Skeletal muscle tissue (tissue), 4 donors: ENCODE measurements around the gene SMAP2. TPM values are rescaled to one million over a fixed set of nuclear protein-coding genes. Genes with fewer than 3 reads are reported as not detected.

Experiments
- H3K27ac ChIP-seq: one replicate; pipeline ENCODE4 v1.7.0; 2013; ENCODE audit warnings: mild to moderate bottlenecking, low read depth, low read length, inconsistent platforms
- H3K27me3 ChIP-seq, 3 donors: one replicate each; pipeline ENCODE4 v1.7.0; 2013; ENCODE audit warnings: low read length in 3 of 3; ENCODE audit not compliant: control insufficient read depth in 3 of 3, insufficient read depth in 3 of 3
- H3K36me3 ChIP-seq, 3 donors: one replicate each; pipeline ENCODE4 v1.7.0; 2013; ENCODE audit warnings: low read length in 3 of 3; ENCODE audit not compliant: control insufficient read depth in 3 of 3, insufficient read depth in 3 of 3
- H3K4me1 ChIP-seq, 3 donors: one replicate each; pipeline ENCODE4 v1.7.0; 2013; ENCODE audit warnings: low read length in 3 of 3, mild to moderate bottlenecking in 3 of 3; ENCODE audit not compliant: control insufficient read depth in 3 of 3, insufficient read depth in 3 of 3
- H3K4me3 ChIP-seq, 3 donors: one replicate each; pipeline ENCODE4 v1.7.0; 2013; ENCODE audit warnings: low read length in 3 of 3
- H3K9ac ChIP-seq, 3 donors: one replicate each; pipeline ENCODE4 v1.7.0; 2013; ENCODE audit warnings: low read length in 3 of 3, mild to moderate bottlenecking in 3 of 3, moderate library complexity in 2 of 3, low read depth in 1 of 3
- H3K9me3 ChIP-seq, 3 donors: one replicate each; pipeline ENCODE4 v1.7.0; 2013; ENCODE audit warnings: low read length in 3 of 3; ENCODE audit not compliant: control insufficient read depth in 3 of 3
- total RNA-seq: library from RNA; depleted of rRNA; stranded (reverse); fragments of >200 nt; gene quantifications from one replicate; pipeline ENCODE4 v1.2.3, GENCODE V29; 2014
- donor health status: Osteomylitis.

Gene SMAP2
- total RNA-seq, 1 donor from 2014 or later, result 9.9 TPM

DNA sequence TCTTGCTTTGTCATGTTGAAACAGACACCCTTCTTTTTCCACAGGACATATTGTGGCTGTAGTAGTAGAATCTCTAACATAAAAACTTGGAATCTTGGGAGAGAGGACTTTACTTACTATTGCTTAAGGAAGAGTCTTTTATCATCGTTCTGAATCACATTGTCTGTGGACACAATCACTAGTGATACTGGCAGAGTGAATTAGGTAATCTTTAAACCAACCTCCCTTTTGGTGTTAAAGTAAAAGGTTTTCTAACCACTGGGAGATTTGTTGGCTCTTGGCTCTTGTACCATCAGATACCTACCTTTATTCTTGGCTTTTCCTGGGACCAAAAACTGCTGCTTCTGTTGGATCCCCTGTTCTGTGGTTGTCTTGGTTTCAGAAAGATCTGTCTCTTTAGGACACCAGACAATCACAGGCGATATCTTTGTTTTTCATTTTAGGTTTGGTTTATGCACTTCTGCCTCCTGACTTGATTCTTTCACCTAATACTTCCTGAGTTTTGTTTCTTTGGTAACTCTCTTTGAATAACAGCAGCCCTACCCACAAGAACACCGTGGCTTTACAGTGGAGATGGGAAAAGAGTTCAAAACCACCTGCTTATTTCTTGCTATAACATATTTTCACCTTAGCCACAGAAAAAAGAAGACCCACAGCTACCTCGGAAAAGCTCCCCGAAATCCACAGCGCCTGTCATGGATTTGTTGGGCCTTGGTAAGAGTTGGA, 40.2 kb downstream of the SMAP2 start:
- no peak overlapping the region for H3K9ac ChIP-seq
- H3K4me3 ChIP-seq, result no peak overlapping the region
- peaks cover 17 to 45% (median 34%) of the 10 kb centered on the region in 3 donors for H3K36me3 ChIP-seq
- no peaks in the 10 kb centered on the region for H3K4me1 ChIP-seq
- no peak overlapping the region for H3K27ac ChIP-seq
- no peaks in the 10 kb centered on the region for H3K27me3 ChIP-seq
- no peaks in the 10 kb centered on the region for H3K9me3 ChIP-seq

DNA sequence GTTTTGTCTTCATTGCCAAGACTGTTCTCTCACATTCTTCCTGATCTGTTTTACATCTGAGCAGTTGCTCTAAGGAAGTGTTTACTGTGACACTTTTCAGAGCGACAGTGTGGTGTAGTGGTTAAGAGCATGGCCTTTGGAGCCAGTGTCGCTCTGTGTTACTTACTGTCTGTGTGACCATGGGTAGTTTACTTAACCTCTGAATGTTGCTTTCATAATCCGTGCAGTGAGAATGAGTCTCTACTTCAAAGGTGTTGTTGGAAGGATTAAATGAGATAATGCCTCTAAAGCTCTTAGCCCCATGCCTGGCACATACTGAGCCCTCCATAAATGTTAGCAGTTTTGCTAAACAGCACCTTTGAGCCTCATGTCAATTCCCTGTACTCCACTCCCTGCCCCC, 40.8 kb downstream of the SMAP2 start:
- H3K36me3 ChIP-seq, result peaks cover 17 to 41% (median 31%) of the 10 kb centered on the region in 3 donors
- no peak overlapping the region for H3K27ac ChIP-seq
- H3K27me3 ChIP-seq, result no peaks in the 10 kb centered on the region
- H3K9ac ChIP-seq, result no peak overlapping the region
- H3K4me1 ChIP-seq, result no peaks in the 10 kb centered on the region
- no peak overlapping the region for H3K4me3 ChIP-seq
- no peaks in the 10 kb centered on the region for H3K9me3 ChIP-seq

DNA sequence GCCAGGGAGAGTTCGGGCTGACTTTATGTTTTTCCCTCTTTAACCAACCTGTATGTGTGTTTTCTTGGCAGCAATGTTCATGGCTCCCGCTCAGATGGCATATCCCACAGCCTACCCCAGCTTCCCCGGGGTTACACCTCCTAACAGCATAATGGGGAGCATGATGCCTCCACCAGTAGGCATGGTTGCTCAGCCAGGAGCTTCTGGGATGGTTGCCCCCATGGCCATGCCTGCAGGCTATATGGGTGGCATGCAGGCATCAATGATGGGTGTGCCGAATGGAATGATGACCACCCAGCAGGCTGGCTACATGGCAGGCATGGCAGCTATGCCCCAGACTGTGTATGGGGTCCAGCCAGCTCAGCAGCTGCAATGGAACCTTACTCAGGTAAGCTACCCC, 43.2 kb downstream of the SMAP2 start:
- Histone ChIP-seq H3K27ac (no peak overlapping the region), H3K36me3 (peaks cover 17 to 41% (median 35%) of the 10 kb centered on the region in 3 donors), H3K9me3 (no peaks in the 10 kb centered on the region), H3K27me3 (no peaks in the 10 kb centered on the region), H3K9ac (no peak overlapping the region), H3K4me3 (no peak overlapping the region), H3K4me1 (no peaks in the 10 kb centered on the region)

DNA sequence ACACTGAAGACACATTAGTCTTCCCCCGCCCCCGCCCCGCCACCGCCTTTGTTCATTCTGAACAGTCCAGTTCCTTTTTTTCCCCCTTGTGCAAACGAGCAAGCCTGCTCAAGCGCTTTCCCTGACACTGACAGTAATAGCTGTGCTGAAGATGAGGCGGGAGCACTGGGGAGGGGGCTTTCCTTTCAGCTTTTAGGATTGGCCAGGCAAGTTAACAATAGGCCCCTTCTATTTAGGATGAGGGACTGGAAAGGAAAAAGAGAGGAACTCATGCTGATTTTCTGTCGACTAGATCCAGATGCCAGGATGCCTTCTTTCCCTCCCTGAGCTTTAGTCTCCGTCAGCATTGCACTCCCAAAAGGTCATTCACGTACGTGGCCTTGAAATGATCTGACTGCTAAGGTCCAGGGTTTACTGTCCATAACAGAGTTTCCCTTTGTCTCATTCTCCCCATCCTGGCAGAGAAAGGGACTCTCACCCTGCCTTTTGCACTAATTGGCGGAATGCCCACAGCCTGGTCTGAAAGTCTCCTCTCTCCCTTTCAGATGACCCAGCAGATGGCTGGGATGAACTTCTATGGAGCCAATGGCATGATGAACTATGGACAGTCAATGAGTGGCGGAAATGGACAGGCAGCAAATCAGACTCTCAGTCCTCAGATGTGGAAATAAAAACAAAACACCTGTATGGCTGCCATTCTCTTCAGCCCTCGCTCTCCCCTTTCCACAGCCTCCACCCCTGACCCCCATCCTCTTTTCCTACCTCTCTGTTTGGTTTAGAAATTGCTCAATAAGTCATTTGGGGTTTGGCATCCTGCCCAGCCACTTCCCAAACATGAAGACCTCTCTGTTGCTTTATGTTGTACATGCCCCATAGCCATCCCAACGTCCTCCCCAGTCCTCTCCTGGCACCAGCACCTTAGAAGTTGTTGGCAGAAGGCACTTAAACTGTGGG, 48.2 kb downstream of the SMAP2 start:
- Histone ChIP-seq H3K4me3 (no peak overlapping the region), H3K36me3 (peaks cover 9 to 16% (median 11%) of the 10 kb centered on the region in 3 donors), H3K9ac (no peak overlapping the region), H3K27me3 (no peaks in the 10 kb centered on the region), H3K27ac (no peak overlapping the region), H3K4me1 (peaks cover 10 to 16% (median 12%) of the 10 kb centered on the region in 3 donors), H3K9me3 (no peaks in the 10 kb centered on the region)

DNA sequence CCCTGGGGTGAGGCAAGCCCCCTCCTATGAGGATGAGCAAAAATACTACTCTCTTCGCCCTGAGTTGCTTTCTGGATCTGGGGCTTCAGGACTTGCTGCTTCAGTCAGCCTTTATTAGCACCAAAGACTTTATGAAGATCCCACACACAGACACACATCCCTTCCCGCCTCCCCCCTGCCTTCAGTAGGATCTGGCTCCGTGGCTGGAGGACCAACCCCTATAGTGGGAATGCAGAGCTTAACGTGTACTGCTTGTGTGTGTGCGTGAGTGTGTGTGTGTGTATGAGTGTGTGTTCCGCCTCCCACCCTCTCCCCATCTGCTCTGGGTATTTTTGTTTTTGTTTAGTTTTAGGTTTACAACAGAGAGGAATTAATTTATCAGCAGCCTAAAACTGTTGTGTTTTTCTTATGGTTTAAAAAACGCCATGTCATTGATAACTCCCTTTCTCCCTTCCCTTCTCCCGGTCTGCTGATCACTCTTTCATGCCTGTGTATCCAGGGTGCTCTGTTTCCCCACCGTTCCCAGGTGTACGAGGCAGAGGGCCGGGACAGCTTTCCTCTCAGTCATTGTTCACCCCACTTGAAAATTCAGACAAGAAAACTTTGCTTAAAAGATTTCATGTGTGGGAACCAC, 49.2 kb downstream of the SMAP2 start:
- H3K36me3 ChIP-seq, result peaks cover 1 to 10% (median 3%) of the 10 kb centered on the region in 3 donors
- no peak overlapping the region for H3K27ac ChIP-seq
- no peak overlapping the region for H3K4me3 ChIP-seq
- H3K4me1 ChIP-seq, result peaks cover 10 to 16% (median 12%) of the 10 kb centered on the region in 3 donors
- no peaks in the 10 kb centered on the region for H3K9me3 ChIP-seq
- H3K9ac ChIP-seq, result no peak overlapping the region
- no peaks in the 10 kb centered on the region for H3K27me3 ChIP-seq

DNA sequence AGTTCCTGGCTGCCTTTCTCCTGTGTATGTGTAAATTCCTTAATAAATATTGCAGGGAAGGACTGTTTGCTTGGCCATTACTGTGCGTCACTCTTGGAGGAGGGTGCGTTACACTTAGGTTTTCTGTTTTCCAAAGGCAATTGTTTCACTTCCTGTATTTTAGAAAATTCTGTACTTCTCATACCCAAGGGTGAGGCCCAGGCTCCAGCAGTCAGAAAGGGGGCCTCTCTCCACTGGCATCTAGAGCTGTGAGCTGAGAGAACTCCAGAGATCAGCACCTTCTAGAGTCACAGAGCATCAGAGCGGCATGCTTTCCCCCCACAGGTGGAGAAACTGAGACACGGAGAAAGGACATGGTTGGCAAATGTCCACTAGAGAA, 49.7 kb downstream of the SMAP2 start:
- H3K36me3 ChIP-seq, result peaks cover 0 to 10% (median 3%) of the 10 kb centered on the region in 3 donors
- H3K27me3 ChIP-seq, result no peaks in the 10 kb centered on the region
- H3K9me3 ChIP-seq, result no peaks in the 10 kb centered on the region

DNA sequence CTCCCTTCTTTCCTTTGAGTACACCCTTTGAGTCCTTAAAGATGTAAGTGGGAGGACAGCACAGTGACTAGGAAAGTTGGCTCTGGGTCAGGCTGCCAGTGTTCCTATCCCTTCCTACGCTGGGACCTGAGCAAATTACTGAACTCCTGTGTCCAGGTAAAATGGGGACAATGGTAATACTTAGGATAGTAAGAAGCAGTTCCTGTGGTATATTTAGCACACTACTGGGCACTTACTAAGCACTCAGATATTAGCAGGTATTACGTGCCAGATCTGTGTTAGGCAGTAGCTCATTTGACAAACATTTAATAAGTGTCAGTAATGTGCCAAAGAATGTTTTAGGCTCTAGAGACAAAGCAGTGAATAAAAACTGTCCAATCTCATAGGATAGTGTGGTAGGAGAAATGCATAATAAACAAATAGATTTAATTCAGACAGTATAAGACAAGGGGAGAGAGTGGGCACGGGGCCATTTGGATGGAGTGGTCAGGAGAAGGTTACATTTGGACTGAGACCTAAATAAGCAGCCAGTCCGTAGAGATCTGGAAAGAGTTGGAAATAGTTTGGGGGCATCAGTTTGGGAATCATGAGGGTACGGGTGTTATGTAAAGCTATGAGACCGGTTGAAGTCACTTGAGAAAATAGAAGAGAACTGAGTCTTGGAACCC, 50.6 kb downstream of the SMAP2 start:
- H3K27me3 ChIP-seq, result no peaks in the 10 kb centered on the region
- H3K27ac ChIP-seq, result no peak overlapping the region
- peak overlapping the region in 1 of 3 donors; percentile 35 for H3K4me3 ChIP-seq
- H3K36me3 ChIP-seq, result peaks cover 0 to 10% (median 3%) of the 10 kb centered on the region in 3 donors
- peaks cover 10 to 16% (median 12%) of the 10 kb centered on the region in 3 donors for H3K4me1 ChIP-seq
- no peaks in the 10 kb centered on the region for H3K9me3 ChIP-seq
- H3K9ac ChIP-seq, result peak overlapping the region in 1 of 3 donors; percentile 3

More for the DNA sequence above, 49.7 kb downstream of the SMAP2 start:
- Histone ChIP-seq H3K27ac (no peak overlapping the region), H3K4me3 (no peak overlapping the region), H3K4me1 (peaks cover 10 to 16% (median 12%) of the 10 kb centered on the region in 3 donors), H3K9ac (no peak overlapping the region)

DNA sequence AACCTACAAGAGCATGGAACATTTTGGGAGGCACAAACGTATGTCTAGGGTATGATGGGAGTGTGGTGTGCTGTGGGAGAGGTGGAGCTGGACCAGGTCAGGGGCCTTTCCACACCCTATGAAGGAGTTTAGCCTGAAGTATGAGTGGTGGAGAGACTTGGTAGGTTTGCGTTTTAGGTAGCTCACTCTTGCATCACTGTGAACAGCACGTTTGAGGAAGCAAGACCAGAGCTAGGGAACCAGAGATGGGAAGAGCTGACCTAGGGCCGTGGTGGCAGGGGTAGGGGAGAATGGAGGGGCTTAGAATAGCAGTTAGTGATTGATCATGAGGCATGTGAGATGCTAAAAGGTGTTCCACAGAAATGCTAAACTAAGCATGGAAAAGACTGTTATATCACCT, 51.7 kb downstream of the SMAP2 start:
- Histone ChIP-seq H3K27ac (no peak overlapping the region), H3K27me3 (no peaks in the 10 kb centered on the region), H3K4me3 (no peak overlapping the region), H3K4me1 (peaks cover 10 to 16% (median 12%) of the 10 kb centered on the region in 3 donors), H3K36me3 (peaks cover 0 to 6% (median 3%) of the 10 kb centered on the region in 3 donors), H3K9ac (no peak overlapping the region), H3K9me3 (no peaks in the 10 kb centered on the region)

DNA sequence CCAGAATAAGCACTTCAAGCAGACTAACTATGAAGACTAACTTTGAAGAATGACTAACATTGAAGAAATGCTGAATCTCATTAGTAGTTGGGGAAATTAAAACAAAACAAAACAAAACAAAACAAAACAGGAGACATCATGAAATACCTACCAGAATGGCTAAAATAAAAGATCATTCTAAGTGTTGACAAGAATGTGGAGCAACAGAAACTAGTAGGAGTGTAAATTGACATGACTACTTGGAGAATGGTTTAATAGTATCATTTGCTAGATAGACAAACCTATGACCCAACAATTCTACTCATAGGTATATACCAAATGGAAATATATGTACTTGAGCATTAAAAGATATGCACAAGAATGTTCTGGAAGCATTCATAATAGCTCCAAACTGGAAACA, 57.9 kb downstream of the SMAP2 start:
- Histone ChIP-seq H3K9ac (no peak overlapping the region), H3K9me3 (no peaks in the 10 kb centered on the region), H3K27ac (no peak overlapping the region), H3K4me3 (no peak overlapping the region), H3K4me1 (no peaks in the 10 kb centered on the region), H3K27me3 (no peaks in the 10 kb centered on the region), H3K36me3 (no peaks in the 10 kb centered on the region)
